GM23338 (cell line): ENCODE results near the gene MYLK2. TPM values are rescaled to one million over a fixed set of nuclear protein-coding genes. Genes with fewer than 3 reads are reported as not detected.

Experiments
- ATAC-seq: fragments of 200-7000 bp; cut with Tn5 transposase; 3 replicates; pipeline ENCODE4 v1.9.1; 2020
- DNase-seq: peaks from one replicate; pipeline ENCODE4 v3.0.0-alpha.2; 2015; ENCODE audit warnings: low spot score
- H2AFZ ChIP-seq: fragments of 200-600 bp; sonication (generic); 2 replicates; pipeline ENCODE4 v1.8.0; 2016; ENCODE audit warnings: antibody characterized with exemption, mild to moderate bottlenecking, moderate library complexity
- H3F3A ChIP-seq: fragments of 200-600 bp; sonication (generic); replicated peaks from 2 replicates; pipeline ENCODE4 v1.8.0; 2017; ENCODE audit warnings: antibody characterized with exemption, mixed run types, low read depth
- H3K27ac ChIP-seq: fragments of 200-600 bp; sonication (generic); 2 replicates; pipeline ENCODE4 v1.6.1; 2016; ENCODE audit warnings: low read depth
- H3K27me3 ChIP-seq: fragments of 200-600 bp; sonication (generic); 2 replicates; pipeline ENCODE4 v1.8.0; 2016; ENCODE audit warnings: mild to moderate bottlenecking, mixed run types, moderate library complexity; ENCODE audit not compliant: insufficient read depth
- H3K36me3 ChIP-seq: fragments of 200-600 bp; sonication (generic); 2 replicates; pipeline ENCODE4 v1.8.0; 2016; ENCODE audit warnings: mild to moderate bottlenecking; ENCODE audit not compliant: insufficient read depth
- H3K4me1 ChIP-seq: fragments of 200-600 bp; sonication (generic); 2 replicates; pipeline ENCODE4 v1.8.0; 2016; ENCODE audit warnings: mild to moderate bottlenecking, moderate library complexity; ENCODE audit not compliant: insufficient read depth
- H3K4me2 ChIP-seq: fragments of 200-600 bp; sonication (generic); 2 replicates; pipeline ENCODE4 v1.7.1; 2017; ENCODE audit warnings: mixed run types
- H3K4me3 ChIP-seq: fragments of 200-600 bp; sonication (generic); 2 replicates; pipeline ENCODE4 v1.6.1; 2016; ENCODE audit warnings: mixed run types
- H3K79me2 ChIP-seq: fragments of 200-600 bp; sonication (generic); replicated peaks from 2 replicates; pipeline ENCODE4 v1.8.0; 2017; ENCODE audit warnings: mild to moderate bottlenecking; ENCODE audit not compliant: insufficient read depth
- H3K9me2 ChIP-seq: fragments of 200-600 bp; sonication (generic); 2 replicates; pipeline ENCODE4 v1.8.0; 2017; ENCODE audit not compliant: insufficient read depth
- H4K20me1 ChIP-seq: fragments of 200-600 bp; sonication (generic); replicated peaks from 2 replicates; pipeline ENCODE4 v1.8.0; 2017; ENCODE audit warnings: mild to moderate bottlenecking; ENCODE audit not compliant: insufficient read depth
- H3K27ac Mint-ChIP-seq: 2 replicates; pipeline ENCODE4 v1.8.0; 2020; ENCODE audit warnings: inconsistent platforms, mild to moderate bottlenecking, moderate library complexity, mixed read lengths
- H3K27me3 Mint-ChIP-seq: 3 replicates; pipeline ENCODE4 v1.8.0; 2022; ENCODE audit warnings: low read depth, mild to moderate bottlenecking, moderate library complexity, mixed read lengths, inconsistent platforms; ENCODE audit not compliant: insufficient read depth, poor library complexity
- H3K36me3 Mint-ChIP-seq: 3 replicates; pipeline ENCODE4 v1.8.0; 2021; ENCODE audit warnings: low read depth, mild to moderate bottlenecking, inconsistent platforms, moderate library complexity, mixed read lengths
- H3K4me1 Mint-ChIP-seq: 3 replicates; pipeline ENCODE4 v1.8.0; 2020; ENCODE audit warnings: mild to moderate bottlenecking, inconsistent platforms, mixed read lengths
- H3K4me3 Mint-ChIP-seq: 3 replicates; pipeline ENCODE4 v1.8.0; 2021; ENCODE audit warnings: moderate library complexity, mild to moderate bottlenecking, inconsistent platforms, mixed read lengths
- H3K9me3 Mint-ChIP-seq: 3 replicates; pipeline ENCODE4 v1.8.0; 2020; ENCODE audit warnings: moderate library complexity, mild to moderate bottlenecking, inconsistent platforms, mixed read lengths
- CREB1 ChIP-seq: fragments of 250-450 bp; sonication (Bioruptor Pico); IDR thresholded peaks from 2 replicates; pipeline ENCODE4 v1.5.0; 2020; ENCODE audit warnings: low read depth, mild to moderate bottlenecking, moderate library complexity
- EZH2 ChIP-seq: fragments of 200-600 bp; sonication (generic); IDR thresholded peaks from one replicate; pipeline ENCODE4 v1.8.0; 2017; ENCODE audit warnings: antibody characterized with exemption, mild to moderate bottlenecking, low read depth; ENCODE audit not compliant: unreplicated experiment
- EZH2phosphoT487 ChIP-seq: fragments of 200-600 bp; sonication (generic); IDR thresholded peaks from one replicate; pipeline ENCODE4 v1.8.1; 2018; ENCODE audit warnings: antibody characterized with exemption; ENCODE audit not compliant: unreplicated experiment
- JUNB ChIP-seq: IDR thresholded peaks from one replicate; pipeline ENCODE4 v1.6.1; 2016; ENCODE audit warnings: antibody characterized with exemption; ENCODE audit not compliant: unreplicated experiment
- NANOG ChIP-seq: IDR thresholded peaks from 2 replicates; pipeline ENCODE4 v1.6.1; 2016; ENCODE audit warnings: antibody characterized with exemption, borderline replicate concordance
- POLR2AphosphoS5 ChIP-seq: IDR thresholded peaks from 2 replicates; pipeline ENCODE4 v1.6.1; 2016; ENCODE audit warnings: antibody characterized with exemption, low read depth
- ZNF114 ChIP-seq: fragments of 250-450 bp; sonication (Bioruptor Pico); IDR thresholded peaks from 2 replicates; pipeline ENCODE4 v1.5.0; 2020; ENCODE audit warnings: mild to moderate bottlenecking, moderate library complexity
- ZNF331 ChIP-seq: fragments of 250-450 bp; sonication (Bioruptor Pico); IDR thresholded peaks from 2 replicates; pipeline ENCODE4 v1.5.0; 2020; ENCODE audit warnings: low read depth, mild to moderate bottlenecking, moderate library complexity
- polyA plus RNA-seq: library from polyadenylated mRNA; unstranded; fragments of >200 nt; fragmentation: Nextera tagmentation; extraction: Ambion mirVana; gene quantifications from 2 replicates; pipeline ENCODE4 v1.2.1, GENCODE V29; 2016
- total RNA-seq: library from RNA; depleted of rRNA; stranded (reverse); fragments of >200 nt; shearing (Covaris generic); gene quantifications from 2 replicates; pipeline ENCODE4 v1.2.3, GENCODE V29; 2014
- TF ChIP-seq, protein P1 (sequence below), 2 experiments: fragments of 200-600 bp in 1 of 2; sonication (generic) in 1 of 2; conservative IDR thresholded peaks; 2 replicates each; pipeline versions ENCODE4 v1.5.1 to v1.6.1; 2016 to 2017; ENCODE audit warnings: antibody characterized with exemption in 2 of 2, low read depth in 2 of 2, mild to moderate bottlenecking in 2 of 2, moderate library complexity in 1 of 2
- TF ChIP-seq, protein P2 (sequence below): IDR thresholded peaks from one replicate; pipeline ENCODE4 v1.6.1; 2018; ENCODE audit warnings: antibody characterized with exemption; ENCODE audit not compliant: unreplicated experiment
- TF ChIP-seq, protein P3 (sequence below): IDR thresholded peaks from 2 replicates; pipeline ENCODE4 v1.6.1; 2016; ENCODE audit warnings: antibody characterized with exemption

MYLK2 gene
- total and polyA plus RNA-seq, 2 experiments from 2014 or later: 0.21 to 0.28 TPM

DNA sequence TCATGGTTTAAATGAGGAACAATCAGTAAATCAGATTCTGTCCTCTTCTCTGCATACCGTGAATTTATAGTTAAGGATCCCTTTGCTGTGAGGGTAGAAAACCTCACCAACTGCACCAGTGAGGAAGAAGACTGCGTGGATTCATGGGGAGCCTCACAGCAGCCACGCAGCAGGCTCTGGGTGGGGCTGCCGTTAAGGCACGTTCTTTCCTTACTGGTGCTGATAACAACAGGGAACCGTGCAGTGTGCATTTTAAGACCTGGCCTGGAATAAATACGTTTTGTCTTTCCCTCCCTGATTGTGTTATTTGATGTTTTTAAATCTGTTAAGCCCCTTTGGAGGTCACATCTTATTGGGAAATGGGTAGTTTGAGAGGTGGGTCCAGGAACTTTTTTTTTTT is 17.6 kb upstream of the MYLK2 start:
- H3K27me3 ChIP-seq: no peaks in the 10 kb centered on the region
- H3K4me3 ChIP-seq: no peak overlapping the region
- Mint-ChIP-seq H3K36me3 (peaks cover 60% of the 10 kb centered on the region), H3K9me3 (no peaks in the 10 kb centered on the region), H3K4me3 (no peak overlapping the region), H3K27me3 (no peaks in the 10 kb centered on the region), H3K4me1 (no peaks in the 10 kb centered on the region), H3K27ac (no peak overlapping the region)
- peaks cover 11% of the 10 kb centered on the region; the same call in 1 of the 2 replicates for H4K20me1 ChIP-seq
- no peaks in the 10 kb centered on the region for H3K9me2 ChIP-seq
- H2AFZ ChIP-seq: no peak overlapping the region
- H3F3A ChIP-seq: peaks cover 5% of the 10 kb centered on the region; the same call in 1 of the 2 replicates
- no peaks in the 10 kb centered on the region for H3K79me2 ChIP-seq
- H3K4me1 ChIP-seq: no peaks in the 10 kb centered on the region
- DNase-seq (no peak), ATAC-seq (no peak)
- no peak overlapping the region for H3K27ac ChIP-seq
- peaks cover 70% of the 10 kb centered on the region for H3K36me3 ChIP-seq
- no peak overlapping the region for H3K4me2 ChIP-seq
- TF ChIP-seq, protein P1, sequence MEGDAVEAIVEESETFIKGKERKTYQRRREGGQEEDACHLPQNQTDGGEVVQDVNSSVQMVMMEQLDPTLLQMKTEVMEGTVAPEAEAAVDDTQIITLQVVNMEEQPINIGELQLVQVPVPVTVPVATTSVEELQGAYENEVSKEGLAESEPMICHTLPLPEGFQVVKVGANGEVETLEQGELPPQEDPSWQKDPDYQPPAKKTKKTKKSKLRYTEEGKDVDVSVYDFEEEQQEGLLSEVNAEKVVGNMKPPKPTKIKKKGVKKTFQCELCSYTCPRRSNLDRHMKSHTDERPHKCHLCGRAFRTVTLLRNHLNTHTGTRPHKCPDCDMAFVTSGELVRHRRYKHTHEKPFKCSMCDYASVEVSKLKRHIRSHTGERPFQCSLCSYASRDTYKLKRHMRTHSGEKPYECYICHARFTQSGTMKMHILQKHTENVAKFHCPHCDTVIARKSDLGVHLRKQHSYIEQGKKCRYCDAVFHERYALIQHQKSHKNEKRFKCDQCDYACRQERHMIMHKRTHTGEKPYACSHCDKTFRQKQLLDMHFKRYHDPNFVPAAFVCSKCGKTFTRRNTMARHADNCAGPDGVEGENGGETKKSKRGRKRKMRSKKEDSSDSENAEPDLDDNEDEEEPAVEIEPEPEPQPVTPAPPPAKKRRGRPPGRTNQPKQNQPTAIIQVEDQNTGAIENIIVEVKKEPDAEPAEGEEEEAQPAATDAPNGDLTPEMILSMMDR (conservative IDR thresholded peaks at IDR 0.05; ENCODE audit: low read depth in 2 of 2): no peak
- TF ChIP-seq ZNF114 (no peak), CREB1 (CRISPR knock-in tag) (no peak), EZH2 (no peak)

DNA sequence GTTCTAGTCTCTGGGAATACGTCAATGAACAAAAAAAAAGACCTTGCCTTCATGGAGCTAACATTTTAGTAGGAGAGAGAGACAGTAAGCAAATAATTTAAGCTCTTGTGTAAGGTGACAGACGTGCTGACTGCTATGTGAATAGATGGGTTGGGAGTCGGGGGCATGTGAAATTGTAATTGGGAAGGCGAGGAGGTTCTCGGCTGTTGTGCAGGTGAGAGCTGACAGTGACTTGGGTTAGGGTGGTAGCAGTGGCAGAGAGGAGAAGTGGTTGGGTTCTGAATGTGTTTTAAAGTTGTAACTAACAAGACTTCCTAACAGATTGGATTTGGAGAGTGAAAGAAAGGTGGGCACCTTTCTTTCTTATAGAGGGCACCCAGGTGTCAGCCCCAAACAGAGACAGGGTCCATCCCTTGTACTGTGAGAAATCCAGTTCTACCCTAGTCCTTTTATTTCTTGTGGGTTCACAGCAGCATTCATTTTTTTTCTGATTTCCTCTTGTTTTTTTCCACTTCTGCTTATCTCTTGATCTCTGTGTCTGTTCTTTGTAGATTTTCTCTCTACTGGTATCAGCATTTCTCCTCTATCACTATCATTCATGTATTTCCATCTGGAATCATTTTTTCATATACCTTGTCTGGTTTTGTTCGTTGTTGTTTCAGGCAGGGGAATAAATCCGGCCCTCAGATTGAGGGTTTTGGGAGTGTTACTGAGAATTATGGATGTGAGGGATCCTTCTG is 15.4 kb upstream of the MYLK2 start:
- Histone ChIP-seq H3F3A (peaks cover 7% of the 10 kb centered on the region; the same call in 1 of the 2 replicates), H3K4me1 (no peaks in the 10 kb centered on the region), H3K27ac (no peak overlapping the region; the same call in 1 of the 2 replicates), H2AFZ (no peak overlapping the region), H3K27me3 (no peaks in the 10 kb centered on the region), H4K20me1 (0 out of 2 replicates have a peak, but pooled peaks cover 14% of the 10 kb centered on the region), H3K36me3 (peaks cover 51% of the 10 kb centered on the region), H3K79me2 (no peaks in the 10 kb centered on the region), H3K4me2 (no peak overlapping the region), H3K9me2 (no peaks in the 10 kb centered on the region), H3K4me3 (no peak overlapping the region)
- Mint-ChIP-seq H3K4me1 (no peaks in the 10 kb centered on the region), H3K27me3 (no peaks in the 10 kb centered on the region), H3K4me3 (no peak overlapping the region), H3K27ac (no peak overlapping the region), H3K36me3 (peaks cover 41% of the 10 kb centered on the region), H3K9me3 (no peaks in the 10 kb centered on the region)
- TF ChIP-seq CREB1 (CRISPR knock-in tag) (no peak), ZNF331 (no peak), POLR2AphosphoS5 (no peak), NANOG (no peak), EZH2phosphoT487 (no peak), ZNF114 (no peak), JUNB (no peak), EZH2 (no peak)
- TF ChIP-seq, protein P1 (conservative IDR thresholded peaks at IDR 0.05; ENCODE audit: low read depth in 2 of 2): no peak
- TF ChIP-seq, protein P2, sequence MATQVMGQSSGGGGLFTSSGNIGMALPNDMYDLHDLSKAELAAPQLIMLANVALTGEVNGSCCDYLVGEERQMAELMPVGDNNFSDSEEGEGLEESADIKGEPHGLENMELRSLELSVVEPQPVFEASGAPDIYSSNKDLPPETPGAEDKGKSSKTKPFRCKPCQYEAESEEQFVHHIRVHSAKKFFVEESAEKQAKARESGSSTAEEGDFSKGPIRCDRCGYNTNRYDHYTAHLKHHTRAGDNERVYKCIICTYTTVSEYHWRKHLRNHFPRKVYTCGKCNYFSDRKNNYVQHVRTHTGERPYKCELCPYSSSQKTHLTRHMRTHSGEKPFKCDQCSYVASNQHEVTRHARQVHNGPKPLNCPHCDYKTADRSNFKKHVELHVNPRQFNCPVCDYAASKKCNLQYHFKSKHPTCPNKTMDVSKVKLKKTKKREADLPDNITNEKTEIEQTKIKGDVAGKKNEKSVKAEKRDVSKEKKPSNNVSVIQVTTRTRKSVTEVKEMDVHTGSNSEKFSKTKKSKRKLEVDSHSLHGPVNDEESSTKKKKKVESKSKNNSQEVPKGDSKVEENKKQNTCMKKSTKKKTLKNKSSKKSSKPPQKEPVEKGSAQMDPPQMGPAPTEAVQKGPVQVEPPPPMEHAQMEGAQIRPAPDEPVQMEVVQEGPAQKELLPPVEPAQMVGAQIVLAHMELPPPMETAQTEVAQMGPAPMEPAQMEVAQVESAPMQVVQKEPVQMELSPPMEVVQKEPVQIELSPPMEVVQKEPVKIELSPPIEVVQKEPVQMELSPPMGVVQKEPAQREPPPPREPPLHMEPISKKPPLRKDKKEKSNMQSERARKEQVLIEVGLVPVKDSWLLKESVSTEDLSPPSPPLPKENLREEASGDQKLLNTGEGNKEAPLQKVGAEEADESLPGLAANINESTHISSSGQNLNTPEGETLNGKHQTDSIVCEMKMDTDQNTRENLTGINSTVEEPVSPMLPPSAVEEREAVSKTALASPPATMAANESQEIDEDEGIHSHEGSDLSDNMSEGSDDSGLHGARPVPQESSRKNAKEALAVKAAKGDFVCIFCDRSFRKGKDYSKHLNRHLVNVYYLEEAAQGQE: no peak
- TF ChIP-seq, protein P3, sequence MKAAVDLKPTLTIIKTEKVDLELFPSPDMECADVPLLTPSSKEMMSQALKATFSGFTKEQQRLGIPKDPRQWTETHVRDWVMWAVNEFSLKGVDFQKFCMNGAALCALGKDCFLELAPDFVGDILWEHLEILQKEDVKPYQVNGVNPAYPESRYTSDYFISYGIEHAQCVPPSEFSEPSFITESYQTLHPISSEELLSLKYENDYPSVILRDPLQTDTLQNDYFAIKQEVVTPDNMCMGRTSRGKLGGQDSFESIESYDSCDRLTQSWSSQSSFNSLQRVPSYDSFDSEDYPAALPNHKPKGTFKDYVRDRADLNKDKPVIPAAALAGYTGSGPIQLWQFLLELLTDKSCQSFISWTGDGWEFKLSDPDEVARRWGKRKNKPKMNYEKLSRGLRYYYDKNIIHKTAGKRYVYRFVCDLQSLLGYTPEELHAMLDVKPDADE: no peak
- DNase-seq (no peak), ATAC-seq (no peak)
